Neural cell (in vitro differentiated cells): ENCODE measurements around the gene FAM53A. TPM values are rescaled to one million over a fixed set of nuclear protein-coding genes. Genes with fewer than 3 reads are reported as not detected.

Experiments used
- H2AFZ ChIP-seq: fragments of 200-600, 300-800 bp; sonication (generic), shearing (Covaris generic); 2 replicates; pipeline ENCODE4 v1.6.0; 2014; ENCODE audit warnings: low read depth, mild to moderate bottlenecking, antibody characterized with exemption, low read length, moderate library complexity
- H3F3A ChIP-seq: fragments of 200-600 bp; shearing (Covaris generic); 2 replicates; pipeline ENCODE4 v1.6.1; 2016; ENCODE audit warnings: mild to moderate bottlenecking, moderate library complexity, mixed read lengths, antibody characterized with exemption, low read length; ENCODE audit not compliant: insufficient read depth, poor library complexity, severe bottlenecking
- H3K27ac ChIP-seq: fragments of 200-600, 300-800 bp; sonication (generic), shearing (Covaris generic); 2 replicates; pipeline ENCODE4 v1.5.1; 2014; ENCODE audit warnings: mild to moderate bottlenecking, low read length, moderate library complexity
- H3K27me3 ChIP-seq: fragments of 300-800, 200-600 bp; sonication (generic), shearing (Covaris generic); 2 replicates; pipeline ENCODE4 v1.6.0; 2014; ENCODE audit warnings: mild to moderate bottlenecking, low read depth, low read length, moderate library complexity; ENCODE audit not compliant: insufficient read depth
- H3K36me3 ChIP-seq: fragments of 300-800, 200-600 bp; sonication (generic), shearing (Covaris generic); 2 replicates; pipeline ENCODE4 v1.5.1; 2014; ENCODE audit warnings: mild to moderate bottlenecking, antibody characterized with exemption, low read length, moderate library complexity; ENCODE audit not compliant: insufficient read depth
- H3K4me2 ChIP-seq: fragments of 300-800, 200-600 bp; sonication (generic), shearing (Covaris generic); 2 replicates; pipeline ENCODE4 v1.6.0; 2014; ENCODE audit warnings: mild to moderate bottlenecking, low read length
- H3K4me3 ChIP-seq: fragments of 300-800, 200-600 bp; sonication (generic), shearing (Covaris generic); 2 replicates; pipeline ENCODE4 v1.5.1; 2014; ENCODE audit warnings: mild to moderate bottlenecking, low read length, moderate library complexity
- H3K79me2 ChIP-seq: fragments of 200-600 bp; shearing (Covaris generic); replicated peaks from 2 replicates; pipeline ENCODE4 v1.6.0; 2014; ENCODE audit warnings: mild to moderate bottlenecking, low read length, moderate library complexity; ENCODE audit not compliant: insufficient read depth
- H3K9ac ChIP-seq: fragments of 300-800, 200-600 bp; sonication (generic), shearing (Covaris generic); 2 replicates; pipeline ENCODE4 v1.6.1; 2016; ENCODE audit warnings: mild to moderate bottlenecking, low read length, mixed read lengths
- H3K9me2 ChIP-seq: fragments of 200-600 bp; shearing (Covaris generic); 2 replicates; pipeline ENCODE4 v1.6.1; 2016; ENCODE audit warnings: mild to moderate bottlenecking, low read length, mixed read lengths; ENCODE audit not compliant: insufficient read depth
- H3K9me3 ChIP-seq: fragments of 200-600, 300-800 bp; sonication (generic), shearing (Covaris generic); 2 replicates; pipeline ENCODE4 v1.6.1; 2016; ENCODE audit warnings: mild to moderate bottlenecking, mixed run types, low read length, moderate library complexity, mixed read lengths
- H4K20me1 ChIP-seq: fragments of 200-600 bp; shearing (Covaris generic); 2 replicates; pipeline ENCODE4 v1.6.1; 2016; ENCODE audit warnings: mild to moderate bottlenecking, mixed run types; ENCODE audit not compliant: insufficient read depth
- CTCF ChIP-seq: fragments of 450-650 bp; IDR thresholded peaks from 2 replicates; pipeline ENCODE4 v1.5.1; 2014; ENCODE audit warnings: antibody characterized with exemption, mild to moderate bottlenecking, moderate library complexity; ENCODE audit not compliant: poor library complexity, severe bottlenecking
- EP300 ChIP-seq: fragments of 450-650 bp; conservative IDR thresholded peaks from 2 replicates; pipeline ENCODE4 v1.6.1; 2014; ENCODE audit warnings: antibody characterized with exemption, mild to moderate bottlenecking, moderate library complexity; ENCODE audit not compliant: poor library complexity, severe bottlenecking
- EZH2 ChIP-seq: fragments of 200-600, 300-800 bp; shearing (Covaris generic), sonication (generic); IDR thresholded peaks from 2 replicates; pipeline ENCODE4 v1.6.1; 2014; ENCODE audit warnings: antibody characterized with exemption, low read length, borderline replicate concordance, mild to moderate bottlenecking; ENCODE audit not compliant: insufficient read depth, poor library complexity, severe bottlenecking
- MXI1 ChIP-seq: fragments of 450-650 bp; conservative IDR thresholded peaks from 2 replicates; pipeline ENCODE4 v1.6.1; 2014; ENCODE audit warnings: antibody characterized with exemption, mild to moderate bottlenecking; ENCODE audit not compliant: poor library complexity, severe bottlenecking
- POLR2AphosphoS5 ChIP-seq: IDR thresholded peaks from 2 replicates; pipeline ENCODE4 v1.6.1; 2012
- RAD21 ChIP-seq: fragments of 450-650 bp; conservative IDR thresholded peaks from 2 replicates; pipeline ENCODE4 v1.6.1; 2014; ENCODE audit warnings: antibody characterized with exemption, mild to moderate bottlenecking, moderate library complexity
- REST ChIP-seq: IDR thresholded peaks from 2 replicates; pipeline ENCODE4 v1.6.1; 2012; ENCODE audit warnings: borderline replicate concordance
- SMC3 ChIP-seq: fragments of 450-650 bp; conservative IDR thresholded peaks from 2 replicates; pipeline ENCODE4 v1.6.1; 2014; ENCODE audit warnings: antibody characterized with exemption, mild to moderate bottlenecking, moderate library complexity; ENCODE audit not compliant: poor library complexity
- TAF1 ChIP-seq: IDR thresholded peaks from 2 replicates; pipeline ENCODE4 v1.6.1; 2012; ENCODE audit warnings: low read depth
- polyA plus RNA-seq: library from polyadenylated mRNA; depleted of rRNA; stranded (reverse); fragments of >200 nt; gene quantifications from 2 replicates; pipeline ENCODE4 v1.2.3, GENCODE V29; 2014

Gene FAM53A
- polyA plus RNA-seq, 1 donor from 2014 or later = not detected

- Histone ChIP-seq H3K27me3 (no peaks in the 10 kb centered on the region), H3K4me3 (no peak overlapping the region), H3K4me2 (no peak overlapping the region), H3K9ac (no peak overlapping the region), H3K9me3 (no peaks in the 10 kb centered on the region), H2AFZ (no peak overlapping the region), H3K9me2 (no peaks in the 10 kb centered on the region), H3K79me2 (no peaks in the 10 kb centered on the region), H3K36me3 (no peaks in the 10 kb centered on the region), H3K27ac (no peak overlapping the region), H4K20me1 (no peaks in the 10 kb centered on the region), H3F3A (no peaks in the 10 kb centered on the region)
- no peak for TF ChIP-seq EZH2
- no peak for TF ChIP-seq EP300
- TF ChIP-seq TAF1 = no peak
- TF ChIP-seq SMC3 = no peak
- no peak for TF ChIP-seq REST
- TF ChIP-seq CTCF = no peak
- no peak for TF ChIP-seq RAD21
- TF ChIP-seq MXI1 = no peak
- no peak for TF ChIP-seq POLR2AphosphoS5
Measured at GRCh38 chr4:1639299-1639868, 44.7 kb downstream of the FAM53A start.

GRCh38 chr4:1638873-1639272 is 45.2 kb downstream of the FAM53A start:
- no peak overlapping the region for H3K27ac ChIP-seq
- no peaks in the 10 kb centered on the region for H3F3A ChIP-seq
- H4K20me1 ChIP-seq = no peaks in the 10 kb centered on the region
- no peak overlapping the region for H3K4me3 ChIP-seq
- TF ChIP-seq EP300 (no peak), CTCF (no peak), REST (no peak), SMC3 (no peak), POLR2AphosphoS5 (no peak), TAF1 (no peak), EZH2 (no peak), RAD21 (no peak), MXI1 (no peak)
- H3K4me2 ChIP-seq = no peak overlapping the region
- H3K79me2 ChIP-seq = no peaks in the 10 kb centered on the region
- H3K36me3 ChIP-seq = no peaks in the 10 kb centered on the region
- H3K9me2 ChIP-seq = no peaks in the 10 kb centered on the region
- no peak overlapping the region for H2AFZ ChIP-seq
- H3K9me3 ChIP-seq = no peaks in the 10 kb centered on the region
- H3K27me3 ChIP-seq = no peaks in the 10 kb centered on the region
- no peak overlapping the region for H3K9ac ChIP-seq
